ENCODE data around the gene RTF1. TPM values are rescaled to one million over a fixed set of nuclear protein-coding genes. Genes with fewer than 3 reads are reported as not detected.
"Not testable (repeated sequence)": the region's sequence is repeated elsewhere in the genome, so short reads cannot be mapped to it uniquely, and the experiment has no call there.

The RTF1 gene
- polyA plus RNA-seq, 3 donors = 11.2 to 19.1 (median 15.0) TPM

DNA sequence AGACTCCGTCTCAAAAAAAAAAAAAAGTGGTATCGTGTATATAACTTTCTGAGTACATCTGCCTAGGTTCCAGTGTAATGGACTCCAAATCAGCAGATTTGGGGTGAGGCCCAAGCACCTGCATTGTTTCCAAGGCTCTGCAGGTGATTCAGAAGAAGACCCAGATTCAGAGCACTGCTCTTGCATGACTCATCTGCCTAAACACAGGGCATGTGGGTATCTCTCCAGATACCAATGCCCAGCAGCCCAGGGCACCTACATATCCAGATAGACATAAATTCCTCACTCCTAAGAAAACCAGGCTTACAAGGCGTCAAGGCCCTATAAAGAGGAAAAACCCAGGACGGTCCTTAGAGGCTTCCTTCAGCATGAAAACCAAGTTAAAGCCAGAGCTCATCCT lies 38.9 kb upstream of the RTF1 start:
- 100% methylated on average over 3 of the region's 4 CpGs for WGBS (ENCODE audit: insufficient coverage)
- no peaks in the 10 kb centered on the region for H3K27me3 ChIP-seq (ENCODE audit: control insufficient read depth in 2 of 2, insufficient read depth in 2 of 2, low read length in 2 of 2)
- H3K36me3 ChIP-seq (replicated peaks in 1 of 2; ENCODE audit: control insufficient read depth in 1 of 2, insufficient read depth in 2 of 2, low read length in 2 of 2) = peaks cover 30 to 41% of the 10 kb centered on the region in 2 donors
- no peak overlapping the region for H3K4me3 ChIP-seq (replicated peaks in 1 of 3; ENCODE audit: low read depth in 2 of 3, low read length in 3 of 3)
- Mint-ChIP-seq H3K4me1 (peaks cover 11% of the 10 kb centered on the region), H3K36me3 (peaks cover 26 to 37% of the 10 kb centered on the region in 2 donors), H3K27ac (peak overlapping the region in 4 of 7 donors; percentile 32 to 66 (median 44)), H3K9me3 (peaks cover 0 to 3% (median 0%) of the 10 kb centered on the region in 7 donors), H3K27me3 (ENCODE audit: low read depth in 3 of 3) (peaks cover 0 to 2% (median 2%) of the 10 kb centered on the region in 3 donors), H3K4me3 (no peak overlapping the region)
- TF ChIP-seq, protein P1, sequence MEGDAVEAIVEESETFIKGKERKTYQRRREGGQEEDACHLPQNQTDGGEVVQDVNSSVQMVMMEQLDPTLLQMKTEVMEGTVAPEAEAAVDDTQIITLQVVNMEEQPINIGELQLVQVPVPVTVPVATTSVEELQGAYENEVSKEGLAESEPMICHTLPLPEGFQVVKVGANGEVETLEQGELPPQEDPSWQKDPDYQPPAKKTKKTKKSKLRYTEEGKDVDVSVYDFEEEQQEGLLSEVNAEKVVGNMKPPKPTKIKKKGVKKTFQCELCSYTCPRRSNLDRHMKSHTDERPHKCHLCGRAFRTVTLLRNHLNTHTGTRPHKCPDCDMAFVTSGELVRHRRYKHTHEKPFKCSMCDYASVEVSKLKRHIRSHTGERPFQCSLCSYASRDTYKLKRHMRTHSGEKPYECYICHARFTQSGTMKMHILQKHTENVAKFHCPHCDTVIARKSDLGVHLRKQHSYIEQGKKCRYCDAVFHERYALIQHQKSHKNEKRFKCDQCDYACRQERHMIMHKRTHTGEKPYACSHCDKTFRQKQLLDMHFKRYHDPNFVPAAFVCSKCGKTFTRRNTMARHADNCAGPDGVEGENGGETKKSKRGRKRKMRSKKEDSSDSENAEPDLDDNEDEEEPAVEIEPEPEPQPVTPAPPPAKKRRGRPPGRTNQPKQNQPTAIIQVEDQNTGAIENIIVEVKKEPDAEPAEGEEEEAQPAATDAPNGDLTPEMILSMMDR (IDR thresholded peaks at IDR 0.05) = no peak
- no peaks in the 10 kb centered on the region for H3K9me3 ChIP-seq (replicated peaks in 1 of 2; ENCODE audit: control insufficient read depth in 1 of 2, insufficient read depth in 1 of 2, low read length in 2 of 2)
- H4K20me1 ChIP-seq (ENCODE audit: insufficient read depth, low read length) = no peaks in the 10 kb centered on the region
- no peak overlapping the region for H2AFZ ChIP-seq (ENCODE audit: insufficient read depth, low read depth, low read length, poor library complexity, severe bottlenecking)
- DNase-seq = no peak
- intact Hi-C loops (cut with micrococcal nuclease) = no loop called here
- H3K9ac ChIP-seq (ENCODE audit: insufficient read depth, low read length, poor library complexity, severe bottlenecking) = no peak overlapping the region
- H3K79me2 ChIP-seq (ENCODE audit: insufficient read depth, low read length) = no peaks in the 10 kb centered on the region
- peaks cover 9 to 20% of the 10 kb centered on the region in 2 donors for H3K4me1 ChIP-seq (ENCODE audit: control insufficient read depth in 1 of 2, insufficient read depth in 2 of 2, low read length in 2 of 2)
- H3K27ac ChIP-seq (ENCODE audit: low read depth in 1 of 2, low read length in 2 of 2) = no peak overlapping the region
- H3K4me2 ChIP-seq (replicated peaks; ENCODE audit: extremely low read depth, low read length, poor library complexity, severe bottlenecking) = no peak overlapping the region

DNA sequence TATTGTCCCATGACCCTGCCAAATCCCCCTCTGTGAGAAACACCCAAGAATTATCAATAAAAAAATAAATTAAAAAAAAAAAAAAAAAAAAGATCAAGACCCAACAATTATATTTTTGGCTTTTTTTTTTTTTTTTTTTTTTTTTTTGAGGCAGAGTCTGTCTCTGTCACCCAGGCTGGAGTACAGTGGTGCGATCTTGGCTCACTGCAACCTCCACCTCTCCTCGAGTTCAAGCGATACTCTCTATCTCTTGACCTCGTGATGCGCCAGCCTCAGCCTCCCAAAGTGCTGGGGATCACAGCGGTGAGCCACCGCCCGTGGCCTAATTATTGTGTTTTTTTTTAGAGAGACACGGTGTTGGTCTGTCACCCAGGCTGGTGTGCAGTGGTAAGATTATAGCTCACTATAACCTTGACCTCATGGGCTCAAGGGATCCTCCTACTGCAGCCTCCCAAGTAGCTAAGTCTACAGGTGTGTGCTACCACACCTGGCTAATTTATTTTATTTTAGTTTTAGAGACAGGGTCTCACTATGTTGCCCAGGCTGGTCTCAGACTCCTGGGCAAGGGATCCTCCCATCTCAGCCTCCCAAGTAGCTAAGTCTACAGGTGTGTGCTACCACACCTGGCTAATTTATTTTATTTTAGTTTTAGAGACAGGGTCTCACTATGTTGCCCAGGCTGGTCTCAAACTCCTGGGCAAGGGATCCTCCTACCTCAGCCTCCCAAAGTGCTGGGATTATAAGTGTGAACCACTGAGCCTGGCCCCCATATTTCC lies 32.7 kb upstream of the RTF1 start:
- H3K27me3 ChIP-seq (ENCODE audit: control insufficient read depth in 2 of 2, insufficient read depth in 2 of 2, low read length in 2 of 2) = not testable (repeated sequence)

More for the DNA sequence above, 32.7 kb upstream of the RTF1 start:
- intact Hi-C loops (cut with micrococcal nuclease); H2AFZ ChIP-seq (ENCODE audit: insufficient read depth, low read depth, low read length, poor library complexity, severe bottlenecking); H3K4me1 ChIP-seq (ENCODE audit: control insufficient read depth in 1 of 2, insufficient read depth in 2 of 2, low read length in 2 of 2); H3K79me2 ChIP-seq (ENCODE audit: insufficient read depth, low read length); H3K4me3 Mint-ChIP-seq; H3K4me2 ChIP-seq (replicated peaks; ENCODE audit: extremely low read depth, low read length, poor library complexity, severe bottlenecking); H3K9ac ChIP-seq (ENCODE audit: insufficient read depth, low read length, poor library complexity, severe bottlenecking); H3K27me3 Mint-ChIP-seq (ENCODE audit: low read depth in 3 of 3); H3K4me1 Mint-ChIP-seq; H3K27ac ChIP-seq (ENCODE audit: low read depth in 1 of 2, low read length in 2 of 2); H3K9me3 Mint-ChIP-seq; H4K20me1 ChIP-seq (ENCODE audit: insufficient read depth, low read length); DNase-seq; H3K9me3 ChIP-seq (replicated peaks in 1 of 2; ENCODE audit: control insufficient read depth in 1 of 2, insufficient read depth in 1 of 2, low read length in 2 of 2); H3K4me3 ChIP-seq (replicated peaks in 1 of 3; ENCODE audit: low read depth in 2 of 3, low read length in 3 of 3): not testable (repeated sequence)
- H3K27ac Mint-ChIP-seq = peak overlapping the region in 1 of 7 donors; percentile 12
- H3K36me3 ChIP-seq (replicated peaks in 1 of 2; ENCODE audit: control insufficient read depth in 1 of 2, insufficient read depth in 2 of 2, low read length in 2 of 2) = peaks cover 27 to 58% of the 10 kb centered on the region in 2 donors
- 95% methylated on average over 4 of the region's 9 CpGs for WGBS (ENCODE audit: insufficient coverage)
- H3K36me3 Mint-ChIP-seq = peaks cover 31 to 46% of the 10 kb centered on the region in 2 donors

Measured in CD14-positive monocyte (primary cell).